Measurements from ENCODE around the gene RS1.

The RS1 gene

GRCh38 chrX:18672008-18672407, at the start of gene RS1:
TSS of gene RS1 (minus strand) at chrX:18672108. CDS start at chrX:18672068, 40 bp downstream.
- ChIA-PET POLR2A (no interaction called here), CTCF (no interaction called here)
- no peak for TF ChIP-seq CTCF (IDR thresholded peaks at IDR 0.05; ENCODE audit: insufficient read depth, low read length, missing control alignments)
- no peak for DNase-seq (ENCODE audit: low read depth, low spot score)
- H3K4me3 ChIP-seq (ENCODE audit: low read depth, low read length): no peak within 1 kb of the TSS

- ChIA-PET POLR2A (no interaction called here), CTCF (no interaction called here)
- no peak overlapping the region for H3K4me3 ChIP-seq (ENCODE audit: low read depth, low read length)
- DNase-seq (ENCODE audit: low read depth, low spot score): no peak
- no peak for TF ChIP-seq CTCF (IDR thresholded peaks at IDR 0.05; ENCODE audit: insufficient read depth, low read length, missing control alignments)
Measured at GRCh38 chrX:18719852-18720251, 47.9 kb upstream of the RS1 start.

GRCh38 chrX:18714910-18715309, 43.0 kb upstream of the RS1 start:
- H3K4me3 ChIP-seq (ENCODE audit: low read depth, low read length): no peak overlapping the region
- DNase-seq (ENCODE audit: low read depth, low spot score): no peak
- no peak for TF ChIP-seq CTCF (IDR thresholded peaks at IDR 0.05; ENCODE audit: insufficient read depth, low read length, missing control alignments)
- ChIA-PET CTCF (no interaction called here), POLR2A (no interaction called here)

- ChIA-PET CTCF (no interaction called here), POLR2A (no interaction called here)
- DNase-seq (ENCODE audit: low read depth, low spot score): no peak
- H3K4me3 ChIP-seq (ENCODE audit: low read depth, low read length): no peak overlapping the region
- no peak for TF ChIP-seq CTCF (IDR thresholded peaks at IDR 0.05; ENCODE audit: insufficient read depth, low read length, missing control alignments)
Measured at GRCh38 chrX:18709833-18710232, 37.9 kb upstream of the RS1 start.

GRCh38 chrX:18707426-18708049, 35.6 kb upstream of the RS1 start, which contains the start of gene PPEF1:
TSS of gene PPEF1 (plus strand) at chrX:18707645. CDS start at chrX:18707781, 136 bp downstream.
- CTCF ChIA-PET: no interaction called here
- TF ChIP-seq CTCF (IDR thresholded peaks at IDR 0.05; ENCODE audit: insufficient read depth, low read length, missing control alignments): no peak
- POLR2A ChIA-PET: no interaction called here
- H3K4me3 ChIP-seq (ENCODE audit: low read depth, low read length): no peak within 1 kb of the TSS
- no peak for DNase-seq (ENCODE audit: low read depth, low spot score)

GRCh38 chrX:18702362-18703195, 30.7 kb upstream of the RS1 start:
- no peak overlapping the region for H3K4me3 ChIP-seq (ENCODE audit: low read depth, low read length)
- no peak for DNase-seq (ENCODE audit: low read depth, low spot score)
- ChIA-PET POLR2A (no interaction called here), CTCF (no interaction called here)
- TF ChIP-seq CTCF (IDR thresholded peaks at IDR 0.05; ENCODE audit: insufficient read depth, low read length, missing control alignments): no peak

Measured in AG04449 (cell line).